ENCODE measurements around the gene GAD1. TPM values are rescaled to one million over a fixed set of nuclear protein-coding genes. Genes with fewer than 3 reads are reported as not detected.

The GAD1 gene
- total RNA-seq, 2 donors from 2014 or later, result 12.8 to 26.3 TPM

DNA sequence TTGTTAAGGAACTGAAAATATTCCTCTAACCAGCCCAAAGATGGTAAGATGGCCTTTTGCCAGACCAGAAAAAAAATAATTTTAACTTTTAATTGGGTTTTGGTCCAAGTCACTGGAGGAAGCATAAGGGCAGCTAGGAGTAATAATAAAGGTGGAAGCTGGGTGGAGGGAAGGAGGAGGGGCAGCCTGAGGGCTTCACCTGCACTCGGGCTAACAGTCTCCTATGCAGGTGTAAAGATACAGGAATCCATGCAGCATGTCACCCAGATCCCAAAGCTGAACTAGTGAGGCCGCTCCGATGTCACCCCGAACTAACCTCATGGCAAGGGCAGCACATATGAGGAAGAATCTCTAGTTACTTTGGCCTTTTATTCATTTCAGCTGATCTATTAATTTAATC, 75.2 kb downstream of the GAD1 start:
- WGBS, 2 experiments (ENCODE audit: insufficient coverage in 1 of 2, insufficient read length in 1 of 2), result 88 to 89% methylated on average over 3 to 4 of the region's 4 CpGs
- Mint-ChIP-seq H3K27me3 (ENCODE audit: insufficient read depth) (no peaks in the 10 kb centered on the region), H3K36me3 (ENCODE audit: low read depth) (no peaks in the 10 kb centered on the region)

DNA sequence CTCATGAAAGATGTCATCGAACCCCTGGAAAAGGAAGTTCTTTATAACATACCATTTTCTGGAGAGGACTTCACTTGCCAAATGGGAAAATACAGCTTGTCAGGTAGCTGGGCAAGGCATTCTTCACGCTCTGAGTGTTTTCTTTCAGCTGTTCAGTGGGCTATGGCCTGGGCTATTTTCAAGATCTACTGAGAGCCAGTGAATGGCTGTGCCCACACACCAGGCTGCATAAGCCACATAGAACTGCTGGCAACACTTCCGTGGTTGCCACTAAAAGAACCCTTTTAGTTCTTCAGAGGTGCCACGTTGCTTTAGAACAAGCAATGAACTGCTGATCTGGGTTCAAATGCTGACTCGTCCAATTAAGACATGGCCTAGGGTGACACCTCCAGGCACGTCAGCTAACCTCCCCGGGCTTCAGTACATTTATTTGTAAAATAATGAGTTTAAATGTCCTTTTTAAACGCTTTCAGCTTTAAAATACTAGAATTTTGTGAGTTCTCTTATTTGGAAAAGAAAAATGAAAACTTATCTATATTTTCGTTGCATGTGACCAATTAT, 75.8 kb downstream of the GAD1 start:
- no peaks in the 10 kb centered on the region for H3K36me3 Mint-ChIP-seq (ENCODE audit: low read depth)
- Histone ChIP-seq H3K9me3 (ENCODE audit: control insufficient read depth, low read length) (no peaks in the 10 kb centered on the region), H3K27me3 (ENCODE audit: control insufficient read depth, insufficient read depth, low read length, poor library complexity, severe bottlenecking) (no peaks in the 10 kb centered on the region), H3K9ac (ENCODE audit: extremely low read depth, low read length, poor library complexity, severe bottlenecking) (no peak overlapping the region), H3K4me3 (ENCODE audit: low read length) (no peak overlapping the region), H3K36me3 (ENCODE audit: control insufficient read depth, insufficient read depth, low read length) (no peaks in the 10 kb centered on the region), H3K27ac (ENCODE audit: low read depth, low read length) (no peak overlapping the region), H3K4me1 (ENCODE audit: control insufficient read depth, insufficient read depth, low read length) (no peaks in the 10 kb centered on the region)
- no peaks in the 10 kb centered on the region for H3K27me3 Mint-ChIP-seq (ENCODE audit: insufficient read depth)
- 83 to 94% methylated on average over 4 to 9 of the region's 9 CpGs for WGBS, 2 experiments (ENCODE audit: insufficient coverage in 1 of 2, insufficient read length in 1 of 2)
- peaks cover 3% of the 10 kb centered on the region for H3K4me1 Mint-ChIP-seq
- no peak overlapping the region for H3K27ac Mint-ChIP-seq
- H3K9me3 Mint-ChIP-seq, result no peaks in the 10 kb centered on the region
- TF ChIP-seq, protein P1, sequence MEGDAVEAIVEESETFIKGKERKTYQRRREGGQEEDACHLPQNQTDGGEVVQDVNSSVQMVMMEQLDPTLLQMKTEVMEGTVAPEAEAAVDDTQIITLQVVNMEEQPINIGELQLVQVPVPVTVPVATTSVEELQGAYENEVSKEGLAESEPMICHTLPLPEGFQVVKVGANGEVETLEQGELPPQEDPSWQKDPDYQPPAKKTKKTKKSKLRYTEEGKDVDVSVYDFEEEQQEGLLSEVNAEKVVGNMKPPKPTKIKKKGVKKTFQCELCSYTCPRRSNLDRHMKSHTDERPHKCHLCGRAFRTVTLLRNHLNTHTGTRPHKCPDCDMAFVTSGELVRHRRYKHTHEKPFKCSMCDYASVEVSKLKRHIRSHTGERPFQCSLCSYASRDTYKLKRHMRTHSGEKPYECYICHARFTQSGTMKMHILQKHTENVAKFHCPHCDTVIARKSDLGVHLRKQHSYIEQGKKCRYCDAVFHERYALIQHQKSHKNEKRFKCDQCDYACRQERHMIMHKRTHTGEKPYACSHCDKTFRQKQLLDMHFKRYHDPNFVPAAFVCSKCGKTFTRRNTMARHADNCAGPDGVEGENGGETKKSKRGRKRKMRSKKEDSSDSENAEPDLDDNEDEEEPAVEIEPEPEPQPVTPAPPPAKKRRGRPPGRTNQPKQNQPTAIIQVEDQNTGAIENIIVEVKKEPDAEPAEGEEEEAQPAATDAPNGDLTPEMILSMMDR (conservative IDR thresholded peaks at IDR 0.05), result no peak
- DNase-seq, result no peak
- no peak overlapping the region for H3K4me3 Mint-ChIP-seq

More for the DNA sequence above, 75.2 kb downstream of the GAD1 start:
- H3K9ac ChIP-seq (ENCODE audit: extremely low read depth, low read length, poor library complexity, severe bottlenecking), result no peak overlapping the region
- TF ChIP-seq, protein P1 (conservative IDR thresholded peaks at IDR 0.05), result no peak
- Mint-ChIP-seq H3K9me3 (no peaks in the 10 kb centered on the region), H3K4me3 (no peak overlapping the region), H3K4me1 (peaks cover 3% of the 10 kb centered on the region), H3K27ac (no peak overlapping the region)
- H3K36me3 ChIP-seq (ENCODE audit: control insufficient read depth, insufficient read depth, low read length), result no peaks in the 10 kb centered on the region
- no peaks in the 10 kb centered on the region for H3K9me3 ChIP-seq (ENCODE audit: control insufficient read depth, low read length)
- no peak overlapping the region for H3K27ac ChIP-seq (ENCODE audit: low read depth, low read length)
- H3K4me1 ChIP-seq (ENCODE audit: control insufficient read depth, insufficient read depth, low read length), result no peaks in the 10 kb centered on the region
- no peak overlapping the region for H3K4me3 ChIP-seq (ENCODE audit: low read length)
- DNase-seq, result no peak
- H3K27me3 ChIP-seq (ENCODE audit: control insufficient read depth, insufficient read depth, low read length, poor library complexity, severe bottlenecking), result no peaks in the 10 kb centered on the region

DNA sequence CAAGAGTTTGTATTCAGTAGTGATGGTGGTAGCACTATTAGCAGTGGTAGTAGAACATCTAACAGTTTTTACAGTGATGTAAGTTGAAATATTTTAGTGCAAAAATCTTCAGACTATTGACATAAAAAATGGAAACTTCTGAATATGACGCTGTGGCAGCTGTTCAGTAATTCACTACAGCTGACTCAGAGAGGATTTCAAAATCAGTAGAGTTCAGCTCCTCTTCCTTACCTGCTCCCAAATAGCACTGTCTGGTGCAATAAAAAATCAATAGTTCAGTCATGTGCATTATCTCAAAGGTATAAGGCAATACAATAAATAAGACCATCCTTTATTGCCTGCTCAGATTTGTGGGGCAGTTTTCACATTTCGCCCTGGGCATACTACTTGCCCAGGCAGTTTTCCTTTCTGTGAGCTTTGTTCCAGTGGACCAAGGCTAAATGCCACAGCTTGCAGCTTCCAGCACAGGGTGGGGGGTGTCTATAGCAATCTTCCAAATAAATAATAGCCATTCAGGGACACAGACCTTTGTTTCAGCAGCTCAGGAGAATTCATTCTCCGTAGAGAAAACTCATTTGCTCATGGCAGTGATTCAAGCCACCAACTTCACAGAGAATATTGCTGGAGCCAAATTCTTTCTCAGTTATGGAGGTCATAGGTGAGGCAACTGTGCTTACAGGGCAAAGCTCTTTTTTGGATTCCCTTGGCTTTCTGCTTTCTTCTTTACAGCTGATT, 78.5 kb downstream of the GAD1 start:
- H3K27ac ChIP-seq (ENCODE audit: low read depth, low read length), result no peak overlapping the region
- no peaks in the 10 kb centered on the region for H3K9me3 ChIP-seq (ENCODE audit: control insufficient read depth, low read length)
- no peak overlapping the region for H3K27ac Mint-ChIP-seq
- H3K9ac ChIP-seq (ENCODE audit: extremely low read depth, low read length, poor library complexity, severe bottlenecking), result no peak overlapping the region
- H3K9me3 Mint-ChIP-seq, result no peaks in the 10 kb centered on the region
- no peak overlapping the region for H3K4me3 Mint-ChIP-seq
- 85 to 87% methylated on average over 2 to 3 of the region's 3 CpGs for WGBS, 2 experiments (ENCODE audit: insufficient coverage in 1 of 2, insufficient read length in 1 of 2)
- H3K36me3 ChIP-seq (ENCODE audit: control insufficient read depth, insufficient read depth, low read length), result no peaks in the 10 kb centered on the region
- TF ChIP-seq, protein P1 (conservative IDR thresholded peaks at IDR 0.05), result no peak
- no peak for DNase-seq
- no peak overlapping the region for H3K4me3 ChIP-seq (ENCODE audit: low read length)
- peaks cover 3% of the 10 kb centered on the region for H3K4me1 Mint-ChIP-seq
- H3K27me3 Mint-ChIP-seq (ENCODE audit: insufficient read depth), result no peaks in the 10 kb centered on the region
- H3K27me3 ChIP-seq (ENCODE audit: control insufficient read depth, insufficient read depth, low read length, poor library complexity, severe bottlenecking), result no peaks in the 10 kb centered on the region
- no peaks in the 10 kb centered on the region for H3K4me1 ChIP-seq (ENCODE audit: control insufficient read depth, insufficient read depth, low read length)
- no peaks in the 10 kb centered on the region for H3K36me3 Mint-ChIP-seq (ENCODE audit: low read depth)

Data from endodermal cell (in vitro differentiated cells).